ENCODE data around the gene RDH14.
A peak's percentile ranks its signal among the peaks of the same experiment; 100 is the strongest.

The RDH14 gene

GRCh38 chr2:18600255-18600613 lies 39.8 kb upstream of the RDH14 start:
- no peak for TF ChIP-seq CTCF (conservative IDR thresholded peaks at IDR 0.05; ENCODE audit: control insufficient read depth, insufficient read depth, low read depth, low read length)
- no peak for DNase-seq (ENCODE audit: low read depth)

GRCh38 chr2:18599509-18600254 lies 39.2 kb upstream of the RDH14 start:
- DNase-seq (ENCODE audit: low read depth) = peak; percentile 93
- no peak overlapping the region for H3K4me3 ChIP-seq (ENCODE audit: control insufficient read depth, low read depth, low read length)
- no peak for TF ChIP-seq CTCF (conservative IDR thresholded peaks at IDR 0.05; ENCODE audit: control insufficient read depth, insufficient read depth, low read depth, low read length)

More at GRCh38 chr2:18600255-18600613, 39.8 kb upstream of the RDH14 start:
- H3K4me3 ChIP-seq (ENCODE audit: control insufficient read depth, low read depth, low read length) = no peak overlapping the region

GRCh38 chr2:18598848-18599484 lies 38.5 kb upstream of the RDH14 start:
- no peak overlapping the region for H3K4me3 ChIP-seq (ENCODE audit: control insufficient read depth, low read depth, low read length)
- DNase-seq (ENCODE audit: low read depth) = no peak
- no peak for TF ChIP-seq CTCF (conservative IDR thresholded peaks at IDR 0.05; ENCODE audit: control insufficient read depth, insufficient read depth, low read depth, low read length)

GRCh38 chr2:18597618-18598017 lies 37.2 kb upstream of the RDH14 start:
- TF ChIP-seq CTCF (conservative IDR thresholded peaks at IDR 0.05; ENCODE audit: control insufficient read depth, insufficient read depth, low read depth, low read length) = no peak

GRCh38 chr2:18596993-18597392 lies 36.5 kb upstream of the RDH14 start:
- no peak overlapping the region for H3K4me3 ChIP-seq (ENCODE audit: control insufficient read depth, low read depth, low read length)
- DNase-seq (ENCODE audit: low read depth) = no peak
- no peak for TF ChIP-seq CTCF (conservative IDR thresholded peaks at IDR 0.05; ENCODE audit: control insufficient read depth, insufficient read depth, low read depth, low read length)

More at GRCh38 chr2:18597618-18598017, 37.2 kb upstream of the RDH14 start:
- no peak for DNase-seq (ENCODE audit: low read depth)
- H3K4me3 ChIP-seq (ENCODE audit: control insufficient read depth, low read depth, low read length) = no peak overlapping the region

GRCh38 chr2:18593496-18593895 lies 33.0 kb upstream of the RDH14 start:
- no peak for TF ChIP-seq CTCF (conservative IDR thresholded peaks at IDR 0.05; ENCODE audit: control insufficient read depth, insufficient read depth, low read depth, low read length)
- H3K4me3 ChIP-seq (ENCODE audit: control insufficient read depth, low read depth, low read length) = no peak overlapping the region
- no peak for DNase-seq (ENCODE audit: low read depth)
